GM23338 (cell line): Measurements from ENCODE around the gene CEBPE. TPM values are rescaled to one million over a fixed set of nuclear protein-coding genes. Genes with fewer than 3 reads are reported as not detected.

ENCODE experiments used
- ATAC-seq: fragments of 200-7000 bp; cut with Tn5 transposase; 3 replicates; pipeline ENCODE4 v1.9.1; 2020
- DNase-seq: peaks from one replicate; pipeline ENCODE4 v3.0.0-alpha.2; 2015; ENCODE audit warnings: low spot score
- H2AFZ ChIP-seq: fragments of 200-600 bp; sonication (generic); 2 replicates; pipeline ENCODE4 v1.8.0; 2016; ENCODE audit warnings: antibody characterized with exemption, mild to moderate bottlenecking, moderate library complexity
- H3F3A ChIP-seq: fragments of 200-600 bp; sonication (generic); replicated peaks from 2 replicates; pipeline ENCODE4 v1.8.0; 2017; ENCODE audit warnings: antibody characterized with exemption, mixed run types, low read depth
- H3K27ac ChIP-seq: fragments of 200-600 bp; sonication (generic); 2 replicates; pipeline ENCODE4 v1.6.1; 2016; ENCODE audit warnings: low read depth
- H3K27me3 ChIP-seq: fragments of 200-600 bp; sonication (generic); 2 replicates; pipeline ENCODE4 v1.8.0; 2016; ENCODE audit warnings: mild to moderate bottlenecking, mixed run types, moderate library complexity; ENCODE audit not compliant: insufficient read depth
- H3K36me3 ChIP-seq: fragments of 200-600 bp; sonication (generic); 2 replicates; pipeline ENCODE4 v1.8.0; 2016; ENCODE audit warnings: mild to moderate bottlenecking; ENCODE audit not compliant: insufficient read depth
- H3K4me1 ChIP-seq: fragments of 200-600 bp; sonication (generic); 2 replicates; pipeline ENCODE4 v1.8.0; 2016; ENCODE audit warnings: mild to moderate bottlenecking, moderate library complexity; ENCODE audit not compliant: insufficient read depth
- H3K4me2 ChIP-seq: fragments of 200-600 bp; sonication (generic); 2 replicates; pipeline ENCODE4 v1.7.1; 2017; ENCODE audit warnings: mixed run types
- H3K4me3 ChIP-seq: fragments of 200-600 bp; sonication (generic); 2 replicates; pipeline ENCODE4 v1.6.1; 2016; ENCODE audit warnings: mixed run types
- H3K79me2 ChIP-seq: fragments of 200-600 bp; sonication (generic); replicated peaks from 2 replicates; pipeline ENCODE4 v1.8.0; 2017; ENCODE audit warnings: mild to moderate bottlenecking; ENCODE audit not compliant: insufficient read depth
- H3K9me2 ChIP-seq: fragments of 200-600 bp; sonication (generic); 2 replicates; pipeline ENCODE4 v1.8.0; 2017; ENCODE audit not compliant: insufficient read depth
- H4K20me1 ChIP-seq: fragments of 200-600 bp; sonication (generic); replicated peaks from 2 replicates; pipeline ENCODE4 v1.8.0; 2017; ENCODE audit warnings: mild to moderate bottlenecking; ENCODE audit not compliant: insufficient read depth
- H3K27ac Mint-ChIP-seq: 2 replicates; pipeline ENCODE4 v1.8.0; 2020; ENCODE audit warnings: inconsistent platforms, mild to moderate bottlenecking, moderate library complexity, mixed read lengths
- H3K27me3 Mint-ChIP-seq: 3 replicates; pipeline ENCODE4 v1.8.0; 2022; ENCODE audit warnings: low read depth, mild to moderate bottlenecking, moderate library complexity, mixed read lengths, inconsistent platforms; ENCODE audit not compliant: insufficient read depth, poor library complexity
- H3K36me3 Mint-ChIP-seq: 3 replicates; pipeline ENCODE4 v1.8.0; 2021; ENCODE audit warnings: low read depth, mild to moderate bottlenecking, inconsistent platforms, moderate library complexity, mixed read lengths
- H3K4me1 Mint-ChIP-seq: 3 replicates; pipeline ENCODE4 v1.8.0; 2020; ENCODE audit warnings: mild to moderate bottlenecking, inconsistent platforms, mixed read lengths
- H3K4me3 Mint-ChIP-seq: 3 replicates; pipeline ENCODE4 v1.8.0; 2021; ENCODE audit warnings: moderate library complexity, mild to moderate bottlenecking, inconsistent platforms, mixed read lengths
- H3K9me3 Mint-ChIP-seq: 3 replicates; pipeline ENCODE4 v1.8.0; 2020; ENCODE audit warnings: moderate library complexity, mild to moderate bottlenecking, inconsistent platforms, mixed read lengths
- CREB1 ChIP-seq: fragments of 250-450 bp; sonication (Bioruptor Pico); IDR thresholded peaks from 2 replicates; pipeline ENCODE4 v1.5.0; 2020; ENCODE audit warnings: low read depth, mild to moderate bottlenecking, moderate library complexity
- EZH2 ChIP-seq: fragments of 200-600 bp; sonication (generic); IDR thresholded peaks from one replicate; pipeline ENCODE4 v1.8.0; 2017; ENCODE audit warnings: antibody characterized with exemption, mild to moderate bottlenecking, low read depth; ENCODE audit not compliant: unreplicated experiment
- EZH2phosphoT487 ChIP-seq: fragments of 200-600 bp; sonication (generic); IDR thresholded peaks from one replicate; pipeline ENCODE4 v1.8.1; 2018; ENCODE audit warnings: antibody characterized with exemption; ENCODE audit not compliant: unreplicated experiment
- JUNB ChIP-seq: IDR thresholded peaks from one replicate; pipeline ENCODE4 v1.6.1; 2016; ENCODE audit warnings: antibody characterized with exemption; ENCODE audit not compliant: unreplicated experiment
- NANOG ChIP-seq: IDR thresholded peaks from 2 replicates; pipeline ENCODE4 v1.6.1; 2016; ENCODE audit warnings: antibody characterized with exemption, borderline replicate concordance
- POLR2AphosphoS5 ChIP-seq: IDR thresholded peaks from 2 replicates; pipeline ENCODE4 v1.6.1; 2016; ENCODE audit warnings: antibody characterized with exemption, low read depth
- STAT1 ChIP-seq: IDR thresholded peaks from one replicate; pipeline ENCODE4 v1.6.1; 2016; ENCODE audit warnings: antibody characterized with exemption; ENCODE audit not compliant: unreplicated experiment
- ZNF114 ChIP-seq: fragments of 250-450 bp; sonication (Bioruptor Pico); IDR thresholded peaks from 2 replicates; pipeline ENCODE4 v1.5.0; 2020; ENCODE audit warnings: mild to moderate bottlenecking, moderate library complexity
- ZNF331 ChIP-seq: fragments of 250-450 bp; sonication (Bioruptor Pico); IDR thresholded peaks from 2 replicates; pipeline ENCODE4 v1.5.0; 2020; ENCODE audit warnings: low read depth, mild to moderate bottlenecking, moderate library complexity
- polyA plus RNA-seq: library from polyadenylated mRNA; unstranded; fragments of >200 nt; fragmentation: Nextera tagmentation; extraction: Ambion mirVana; gene quantifications from 2 replicates; pipeline ENCODE4 v1.2.1, GENCODE V29; 2016
- total RNA-seq: library from RNA; depleted of rRNA; stranded (reverse); fragments of >200 nt; shearing (Covaris generic); gene quantifications from 2 replicates; pipeline ENCODE4 v1.2.3, GENCODE V29; 2014
- TF ChIP-seq, protein P1 (sequence below): fragments of 250-450 bp; sonication (Bioruptor Pico); IDR thresholded peaks from 2 replicates; pipeline ENCODE4 v1.5.0; 2020; ENCODE audit warnings: mild to moderate bottlenecking, moderate library complexity
- TF ChIP-seq, protein P2 (sequence below): IDR thresholded peaks from one replicate; pipeline ENCODE4 v1.6.1; 2018; ENCODE audit warnings: antibody characterized with exemption; ENCODE audit not compliant: unreplicated experiment
- TF ChIP-seq, protein P3 (sequence below), 2 experiments: fragments of 200-600 bp in 1 of 2; sonication (generic) in 1 of 2; conservative IDR thresholded peaks; 2 replicates each; pipeline versions ENCODE4 v1.5.1 to v1.6.1; 2016 to 2017; ENCODE audit warnings: antibody characterized with exemption in 2 of 2, low read depth in 2 of 2, mild to moderate bottlenecking in 2 of 2, moderate library complexity in 1 of 2
- TF ChIP-seq, protein P4 (sequence below): IDR thresholded peaks from 2 replicates; pipeline ENCODE4 v1.6.1; 2016; ENCODE audit warnings: antibody characterized with exemption

The CEBPE gene
- total and polyA plus RNA-seq, 2 experiments from 2014 or later, result not detected

DNA sequence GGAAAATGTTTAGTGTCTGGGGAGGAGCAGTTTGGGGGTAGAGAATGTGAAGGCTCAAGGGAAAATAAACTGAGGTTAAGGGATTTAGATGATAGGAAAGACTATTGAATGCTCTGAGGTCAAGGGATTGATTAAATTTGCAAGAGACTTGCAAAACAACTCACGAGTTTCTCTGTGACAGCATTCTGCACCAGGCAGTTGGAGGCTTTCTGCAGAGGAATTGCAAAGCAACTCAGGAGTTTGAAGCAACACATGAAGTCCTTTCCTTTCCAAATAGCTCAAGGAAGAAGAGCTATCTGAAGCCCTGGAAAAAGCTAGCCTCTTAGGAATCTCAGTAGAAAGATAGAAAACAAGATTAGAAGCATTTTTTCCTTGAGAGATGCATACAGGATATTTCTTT is 40.5 kb upstream of the CEBPE start:
- peak overlapping the region; percentile 87 for H3K27ac ChIP-seq
- H3K79me2 ChIP-seq, result no peaks in the 10 kb centered on the region
- peaks cover 29% of the 10 kb centered on the region for H3K36me3 ChIP-seq
- H3K27me3 Mint-ChIP-seq, result peaks cover 10% of the 10 kb centered on the region
- peaks cover 68% of the 10 kb centered on the region for H3K4me1 Mint-ChIP-seq
- no peak overlapping the region for H3K4me3 ChIP-seq
- peak overlapping the region; percentile 98 for H3K27ac Mint-ChIP-seq
- peaks cover 26% of the 10 kb centered on the region for H3F3A ChIP-seq
- H3K27me3 ChIP-seq, result no peaks in the 10 kb centered on the region
- H3K4me1 ChIP-seq, result peaks cover 61% of the 10 kb centered on the region
- peak overlapping the region; percentile 46; the same call in 1 of the 2 replicates for H3K4me2 ChIP-seq
- H4K20me1 ChIP-seq, result no peaks in the 10 kb centered on the region
- no peak for DNase-seq
- H3K4me3 Mint-ChIP-seq, result peak overlapping the region; percentile 20
- H2AFZ ChIP-seq, result no peak overlapping the region
- no peak for ATAC-seq
- no peaks in the 10 kb centered on the region for H3K9me2 ChIP-seq
- TF ChIP-seq EZH2phosphoT487 (no peak), ZNF331 (no peak), STAT1 (no peak), ZNF114 (no peak), NANOG (no peak), JUNB (no peak), POLR2AphosphoS5 (no peak), EZH2 (no peak), CREB1 (CRISPR knock-in tag) (no peak)
- TF ChIP-seq, protein P1, sequence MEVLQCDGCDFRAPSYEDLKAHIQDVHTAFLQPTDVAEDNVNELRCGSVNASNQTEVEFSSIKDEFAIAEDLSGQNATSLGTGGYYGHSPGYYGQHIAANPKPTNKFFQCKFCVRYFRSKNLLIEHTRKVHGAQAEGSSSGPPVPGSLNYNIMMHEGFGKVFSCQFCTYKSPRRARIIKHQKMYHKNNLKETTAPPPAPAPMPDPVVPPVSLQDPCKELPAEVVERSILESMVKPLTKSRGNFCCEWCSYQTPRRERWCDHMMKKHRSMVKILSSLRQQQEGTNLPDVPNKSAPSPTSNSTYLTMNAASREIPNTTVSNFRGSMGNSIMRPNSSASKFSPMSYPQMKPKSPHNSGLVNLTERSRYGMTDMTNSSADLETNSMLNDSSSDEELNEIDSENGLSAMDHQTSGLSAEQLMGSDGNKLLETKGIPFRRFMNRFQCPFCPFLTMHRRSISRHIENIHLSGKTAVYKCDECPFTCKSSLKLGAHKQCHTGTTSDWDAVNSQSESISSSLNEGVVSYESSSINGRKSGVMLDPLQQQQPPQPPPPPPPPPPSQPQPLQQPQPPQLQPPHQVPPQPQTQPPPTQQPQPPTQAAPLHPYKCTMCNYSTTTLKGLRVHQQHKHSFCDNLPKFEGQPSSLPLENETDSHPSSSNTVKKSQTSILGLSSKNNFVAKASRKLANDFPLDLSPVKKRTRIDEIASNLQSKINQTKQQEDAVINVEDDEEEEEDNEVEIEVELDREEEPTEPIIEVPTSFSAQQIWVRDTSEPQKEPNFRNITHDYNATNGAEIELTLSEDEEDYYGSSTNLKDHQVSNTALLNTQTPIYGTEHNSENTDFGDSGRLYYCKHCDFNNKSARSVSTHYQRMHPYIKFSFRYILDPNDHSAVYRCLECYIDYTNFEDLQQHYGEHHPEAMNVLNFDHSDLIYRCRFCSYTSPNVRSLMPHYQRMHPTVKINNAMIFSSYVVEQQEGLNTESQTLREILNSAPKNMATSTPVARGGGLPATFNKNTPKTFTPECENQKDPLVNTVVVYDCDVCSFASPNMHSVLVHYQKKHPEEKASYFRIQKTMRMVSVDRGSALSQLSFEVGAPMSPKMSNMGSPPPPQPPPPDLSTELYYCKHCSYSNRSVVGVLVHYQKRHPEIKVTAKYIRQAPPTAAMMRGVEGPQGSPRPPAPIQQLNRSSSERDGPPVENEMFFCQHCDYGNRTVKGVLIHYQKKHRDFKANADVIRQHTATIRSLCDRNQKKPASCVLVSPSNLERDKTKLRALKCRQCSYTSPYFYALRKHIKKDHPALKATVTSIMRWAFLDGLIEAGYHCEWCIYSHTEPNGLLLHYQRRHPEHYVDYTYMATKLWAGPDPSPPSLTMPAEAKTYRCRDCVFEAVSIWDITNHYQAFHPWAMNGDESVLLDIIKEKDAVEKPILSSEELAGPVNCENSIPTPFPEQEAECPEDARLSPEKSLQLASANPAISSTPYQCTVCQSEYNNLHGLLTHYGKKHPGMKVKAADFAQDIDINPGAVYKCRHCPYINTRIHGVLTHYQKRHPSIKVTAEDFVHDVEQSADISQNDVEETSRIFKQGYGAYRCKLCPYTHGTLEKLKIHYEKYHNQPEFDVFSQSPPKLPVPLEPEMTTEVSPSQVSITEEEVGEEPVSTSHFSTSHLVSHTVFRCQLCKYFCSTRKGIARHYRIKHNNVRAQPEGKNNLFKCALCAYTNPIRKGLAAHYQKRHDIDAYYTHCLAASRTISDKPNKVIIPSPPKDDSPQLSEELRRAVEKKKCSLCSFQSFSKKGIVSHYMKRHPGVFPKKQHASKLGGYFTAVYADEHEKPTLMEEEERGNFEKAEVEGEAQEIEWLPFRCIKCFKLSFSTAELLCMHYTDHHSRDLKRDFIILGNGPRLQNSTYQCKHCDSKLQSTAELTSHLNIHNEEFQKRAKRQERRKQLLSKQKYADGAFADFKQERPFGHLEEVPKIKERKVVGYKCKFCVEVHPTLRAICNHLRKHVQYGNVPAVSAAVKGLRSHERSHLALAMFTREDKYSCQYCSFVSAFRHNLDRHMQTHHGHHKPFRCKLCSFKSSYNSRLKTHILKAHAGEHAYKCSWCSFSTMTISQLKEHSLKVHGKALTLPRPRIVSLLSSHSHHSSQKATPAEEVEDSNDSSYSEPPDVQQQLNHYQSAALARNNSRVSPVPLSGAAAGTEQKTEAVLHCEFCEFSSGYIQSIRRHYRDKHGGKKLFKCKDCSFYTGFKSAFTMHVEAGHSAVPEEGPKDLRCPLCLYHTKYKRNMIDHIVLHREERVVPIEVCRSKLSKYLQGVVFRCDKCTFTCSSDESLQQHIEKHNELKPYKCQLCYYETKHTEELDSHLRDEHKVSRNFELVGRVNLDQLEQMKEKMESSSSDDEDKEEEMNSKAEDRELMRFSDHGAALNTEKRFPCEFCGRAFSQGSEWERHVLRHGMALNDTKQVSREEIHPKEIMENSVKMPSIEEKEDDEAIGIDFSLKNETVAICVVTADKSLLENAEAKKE (CRISPR knock-in tag), result no peak
- TF ChIP-seq, protein P2, sequence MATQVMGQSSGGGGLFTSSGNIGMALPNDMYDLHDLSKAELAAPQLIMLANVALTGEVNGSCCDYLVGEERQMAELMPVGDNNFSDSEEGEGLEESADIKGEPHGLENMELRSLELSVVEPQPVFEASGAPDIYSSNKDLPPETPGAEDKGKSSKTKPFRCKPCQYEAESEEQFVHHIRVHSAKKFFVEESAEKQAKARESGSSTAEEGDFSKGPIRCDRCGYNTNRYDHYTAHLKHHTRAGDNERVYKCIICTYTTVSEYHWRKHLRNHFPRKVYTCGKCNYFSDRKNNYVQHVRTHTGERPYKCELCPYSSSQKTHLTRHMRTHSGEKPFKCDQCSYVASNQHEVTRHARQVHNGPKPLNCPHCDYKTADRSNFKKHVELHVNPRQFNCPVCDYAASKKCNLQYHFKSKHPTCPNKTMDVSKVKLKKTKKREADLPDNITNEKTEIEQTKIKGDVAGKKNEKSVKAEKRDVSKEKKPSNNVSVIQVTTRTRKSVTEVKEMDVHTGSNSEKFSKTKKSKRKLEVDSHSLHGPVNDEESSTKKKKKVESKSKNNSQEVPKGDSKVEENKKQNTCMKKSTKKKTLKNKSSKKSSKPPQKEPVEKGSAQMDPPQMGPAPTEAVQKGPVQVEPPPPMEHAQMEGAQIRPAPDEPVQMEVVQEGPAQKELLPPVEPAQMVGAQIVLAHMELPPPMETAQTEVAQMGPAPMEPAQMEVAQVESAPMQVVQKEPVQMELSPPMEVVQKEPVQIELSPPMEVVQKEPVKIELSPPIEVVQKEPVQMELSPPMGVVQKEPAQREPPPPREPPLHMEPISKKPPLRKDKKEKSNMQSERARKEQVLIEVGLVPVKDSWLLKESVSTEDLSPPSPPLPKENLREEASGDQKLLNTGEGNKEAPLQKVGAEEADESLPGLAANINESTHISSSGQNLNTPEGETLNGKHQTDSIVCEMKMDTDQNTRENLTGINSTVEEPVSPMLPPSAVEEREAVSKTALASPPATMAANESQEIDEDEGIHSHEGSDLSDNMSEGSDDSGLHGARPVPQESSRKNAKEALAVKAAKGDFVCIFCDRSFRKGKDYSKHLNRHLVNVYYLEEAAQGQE, result no peak
- TF ChIP-seq, protein P3, sequence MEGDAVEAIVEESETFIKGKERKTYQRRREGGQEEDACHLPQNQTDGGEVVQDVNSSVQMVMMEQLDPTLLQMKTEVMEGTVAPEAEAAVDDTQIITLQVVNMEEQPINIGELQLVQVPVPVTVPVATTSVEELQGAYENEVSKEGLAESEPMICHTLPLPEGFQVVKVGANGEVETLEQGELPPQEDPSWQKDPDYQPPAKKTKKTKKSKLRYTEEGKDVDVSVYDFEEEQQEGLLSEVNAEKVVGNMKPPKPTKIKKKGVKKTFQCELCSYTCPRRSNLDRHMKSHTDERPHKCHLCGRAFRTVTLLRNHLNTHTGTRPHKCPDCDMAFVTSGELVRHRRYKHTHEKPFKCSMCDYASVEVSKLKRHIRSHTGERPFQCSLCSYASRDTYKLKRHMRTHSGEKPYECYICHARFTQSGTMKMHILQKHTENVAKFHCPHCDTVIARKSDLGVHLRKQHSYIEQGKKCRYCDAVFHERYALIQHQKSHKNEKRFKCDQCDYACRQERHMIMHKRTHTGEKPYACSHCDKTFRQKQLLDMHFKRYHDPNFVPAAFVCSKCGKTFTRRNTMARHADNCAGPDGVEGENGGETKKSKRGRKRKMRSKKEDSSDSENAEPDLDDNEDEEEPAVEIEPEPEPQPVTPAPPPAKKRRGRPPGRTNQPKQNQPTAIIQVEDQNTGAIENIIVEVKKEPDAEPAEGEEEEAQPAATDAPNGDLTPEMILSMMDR (conservative IDR thresholded peaks at IDR 0.05; ENCODE audit: low read depth in 2 of 2), result no peak
- TF ChIP-seq, protein P4, sequence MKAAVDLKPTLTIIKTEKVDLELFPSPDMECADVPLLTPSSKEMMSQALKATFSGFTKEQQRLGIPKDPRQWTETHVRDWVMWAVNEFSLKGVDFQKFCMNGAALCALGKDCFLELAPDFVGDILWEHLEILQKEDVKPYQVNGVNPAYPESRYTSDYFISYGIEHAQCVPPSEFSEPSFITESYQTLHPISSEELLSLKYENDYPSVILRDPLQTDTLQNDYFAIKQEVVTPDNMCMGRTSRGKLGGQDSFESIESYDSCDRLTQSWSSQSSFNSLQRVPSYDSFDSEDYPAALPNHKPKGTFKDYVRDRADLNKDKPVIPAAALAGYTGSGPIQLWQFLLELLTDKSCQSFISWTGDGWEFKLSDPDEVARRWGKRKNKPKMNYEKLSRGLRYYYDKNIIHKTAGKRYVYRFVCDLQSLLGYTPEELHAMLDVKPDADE, result no peak
- peaks cover 63% of the 10 kb centered on the region for H3K36me3 Mint-ChIP-seq
- H3K9me3 Mint-ChIP-seq, result no peaks in the 10 kb centered on the region
